SK-N-SH treated with all-trans-retinoic acid at 6 μM for 48 hours (cell line): ENCODE measurements around the gene GLOD4.

ENCODE experiments used
- CSDC2 ChIP-seq: fragments of 250-450 bp; sonication (Bioruptor Pico); IDR thresholded peaks from 2 replicates; pipeline ENCODE4 v1.5.0; 2020; ENCODE audit warnings: mild to moderate bottlenecking, moderate library complexity
- ZFP30 ChIP-seq: fragments of 450-650 bp; formaldehyde crosslinking; IDR thresholded peaks from 2 replicates; pipeline ENCODE4 v1.5.0; 2022; ENCODE audit warnings: mild to moderate bottlenecking, moderate library complexity

- no peak for TF ChIP-seq ZFP30 (CRISPR knock-in tag)
- TF ChIP-seq CSDC2 (CRISPR knock-in tag): no peak
Measured at GRCh38 chr17:740240-741017, 41.7 kb downstream of the GLOD4 start.
